Activated CD8-positive, alpha-beta T cell treated with anti-CD3 and anti-CD28 coated beads for 36 hours (primary cell): ENCODE data around the gene CENPF. TPM values are rescaled to one million over a fixed set of nuclear protein-coding genes. Genes with fewer than 3 reads are reported as not detected.

Experiments
- ATAC-seq: fragments of 200-7000 bp; cut with Tn5 transposase; one replicate; pipeline ENCODE4 v1.10.0; 2021; ENCODE audit warnings: mild to moderate bottlenecking, moderate library complexity
- CTCF ChIA-PET: fragments of 350-600 bp; sonication (Branson Sonifier 250); formaldehyde crosslinking; loops from one replicate; lab custom pipeline; 2021; ENCODE audit warnings: antibody characterized with exemption; lab: Charles Lee
- POLR2A ChIA-PET: fragments of 350-600 bp; sonication (Branson Sonifier 250); formaldehyde crosslinking; loops from one replicate; lab custom pipeline; 2021; ENCODE audit warnings: antibody characterized with exemption; lab: Charles Lee
- DNase-seq: peaks from one replicate; pipeline ENCODE4 v3.0.0-alpha.2; 2020
- H3K27ac Mint-ChIP-seq: one replicate; pipeline ENCODE4 v1.8.0; 2021; ENCODE audit warnings: mild to moderate bottlenecking, mixed read lengths
- H3K27me3 Mint-ChIP-seq: one replicate; pipeline ENCODE4 v1.8.0; 2021; ENCODE audit warnings: mixed read lengths
- H3K36me3 Mint-ChIP-seq: one replicate; pipeline ENCODE4 v1.8.0; 2021; ENCODE audit warnings: low read depth, mixed read lengths
- H3K4me1 Mint-ChIP-seq: one replicate; pipeline ENCODE4 v1.8.0; 2021; ENCODE audit warnings: low read depth, mixed read lengths
- H3K4me3 Mint-ChIP-seq: one replicate; pipeline ENCODE4 v1.8.0; 2021; ENCODE audit warnings: mild to moderate bottlenecking, moderate library complexity, mixed read lengths
- H3K9me3 Mint-ChIP-seq: one replicate; pipeline ENCODE4 v1.8.0; 2021; ENCODE audit warnings: mixed read lengths
- CTCF ChIP-seq: fragments of 200-600 bp; IDR thresholded peaks from one replicate; pipeline ENCODE4 v1.8.0; 2022; ENCODE audit warnings: antibody characterized with exemption, mild to moderate bottlenecking
- intact Hi-C: fragments of 100-400 bp; cut with micrococcal nuclease; formaldehyde crosslinking; loops from one replicate; pipeline ENCODE4 v1.10.0; 2022
- total RNA-seq, 2 experiments: library from RNA; stranded (reverse); gene quantifications; one replicate each; pipeline ENCODE4 v1.2.3, GENCODE V29; 2021

CENPF gene
- total RNA-seq, 2 experiments from 2014 or later, result 65.4 to 70.6 TPM

GRCh38 chr1:214645712-214646111 is 42.7 kb downstream of the CENPF start:
- ChIA-PET CTCF (interaction anchor here (1.5 to 4.3 kb wide), 2 partner anchors 9 to 18 kb away, joined by 5 to 31 read pairs; no protein-coding TSS in a partner anchor), POLR2A (no interaction called here)
- no peak for TF ChIP-seq CTCF
- no peaks in the 10 kb centered on the region for H3K4me1 Mint-ChIP-seq
- ATAC-seq, result no peak
- H3K36me3 Mint-ChIP-seq, result peaks cover 45% of the 10 kb centered on the region
- H3K9me3 Mint-ChIP-seq, result peaks cover 2% of the 10 kb centered on the region
- intact Hi-C loops, result no loop called here
- H3K27me3 Mint-ChIP-seq, result no peaks in the 10 kb centered on the region
- no peak overlapping the region for H3K27ac Mint-ChIP-seq
- no peak for DNase-seq
- H3K4me3 Mint-ChIP-seq, result no peak overlapping the region

- POLR2A ChIA-PET, result no interaction called here
- no peak for TF ChIP-seq CTCF
- H3K27me3 Mint-ChIP-seq, result no peaks in the 10 kb centered on the region
- intact Hi-C loops, result no loop called here
- peaks cover 63% of the 10 kb centered on the region for H3K36me3 Mint-ChIP-seq
- CTCF ChIA-PET, result interaction anchor here (0.7 to 4.3 kb wide), 3 partner anchors 9 to 46 kb away, joined by 3 to 31 read pairs (median 3); partner anchors contain the start of gene CENPF
- H3K27ac Mint-ChIP-seq, result no peak overlapping the region
- DNase-seq (no peak), ATAC-seq (no peak)
- H3K4me1 Mint-ChIP-seq, result no peaks in the 10 kb centered on the region
- H3K9me3 Mint-ChIP-seq, result peaks cover 2% of the 10 kb centered on the region
- H3K4me3 Mint-ChIP-seq, result no peak overlapping the region
These were observed 45.8 kb downstream of the CENPF start for GRCh38 chr1:214648801-214649200.

GRCh38 chr1:214649607-214650006 is 46.6 kb downstream of the CENPF start:
- TF ChIP-seq CTCF, result no peak
- ChIA-PET POLR2A (no interaction called here), CTCF (interaction anchor here (1.4 kb wide), 1 partner anchor 9 kb away, joined by 3 read pairs; no protein-coding TSS in a partner anchor)
- no peak overlapping the region for H3K27ac Mint-ChIP-seq
- ATAC-seq (no peak), DNase-seq (no peak)
- no peaks in the 10 kb centered on the region for H3K27me3 Mint-ChIP-seq
- no peaks in the 10 kb centered on the region for H3K4me1 Mint-ChIP-seq
- H3K36me3 Mint-ChIP-seq, result peaks cover 63% of the 10 kb centered on the region
- H3K9me3 Mint-ChIP-seq, result peaks cover 2% of the 10 kb centered on the region
- intact Hi-C loops, result no loop called here
- H3K4me3 Mint-ChIP-seq, result no peak overlapping the region

- Mint-ChIP-seq H3K9me3 (no peaks in the 10 kb centered on the region), H3K27me3 (no peaks in the 10 kb centered on the region), H3K27ac (no peak overlapping the region), H3K36me3 (peaks cover 61% of the 10 kb centered on the region), H3K4me3 (no peak overlapping the region), H3K4me1 (no peaks in the 10 kb centered on the region)
- ChIA-PET CTCF (interaction anchor here (1.3 to 1.5 kb wide), 3 partner anchors 8 to 19 kb away, joined by 3 to 4 read pairs (median 3); no protein-coding TSS in a partner anchor), POLR2A (no interaction called here)
- intact Hi-C loops, result no loop called here
- no peak for TF ChIP-seq CTCF
- ATAC-seq, result no peak
- no peak for DNase-seq
These were observed 47.7 kb downstream of the CENPF start for GRCh38 chr1:214650664-214651063.

GRCh38 chr1:214657299-214657698 is 54.3 kb downstream of the CENPF start:
- ATAC-seq, result no peak
- Mint-ChIP-seq H3K4me3 (no peak overlapping the region), H3K27me3 (no peaks in the 10 kb centered on the region), H3K9me3 (no peaks in the 10 kb centered on the region), H3K36me3 (peaks cover 65% of the 10 kb centered on the region), H3K27ac (no peak overlapping the region), H3K4me1 (no peaks in the 10 kb centered on the region)
- ChIA-PET POLR2A (no interaction called here), CTCF (no interaction called here)
- no peak for DNase-seq
- intact Hi-C loops, result no loop called here
- no peak for TF ChIP-seq CTCF
